HL-60 (cell line): ENCODE data around the gene ANXA1.

Experiments used
- DNase-seq, 2 experiments: peaks; one replicate each; pipeline ENCODE4 v3.0.0-alpha.2; 2010 to 2020; ENCODE audit warnings: low read depth in 1 of 2, low spot score in 1 of 2
- H3K27ac ChIP-seq: fragments of 250-450 bp; sonication (Bioruptor Pico); replicated peaks from 2 replicates; pipeline ENCODE4 v1.5.1; 2020; ENCODE audit warnings: mild to moderate bottlenecking, moderate library complexity
- H3K27me3 ChIP-seq: fragments of 250-450 bp; sonication (Bioruptor Pico); 2 replicates; pipeline ENCODE4 v1.5.1; 2021; ENCODE audit warnings: mild to moderate bottlenecking, moderate library complexity; ENCODE audit not compliant: insufficient read depth, poor library complexity, severe bottlenecking
- H3K4me3 ChIP-seq: replicated peaks from 2 replicates; pipeline ENCODE4 v1.5.1; 2011; ENCODE audit warnings: mild to moderate bottlenecking, control low read depth, low read length; ENCODE audit not compliant: insufficient read depth
- CTCF ChIP-seq: IDR thresholded peaks from one replicate; pipeline ENCODE4 v1.5.1; 2011; ENCODE audit warnings: low read length, control low read depth, inconsistent platforms; ENCODE audit not compliant: insufficient read depth
- GABPA ChIP-seq: IDR thresholded peaks from 2 replicates; pipeline ENCODE4 v1.6.1; 2012; ENCODE audit warnings: low read depth
- POLR2AphosphoS5 ChIP-seq: IDR thresholded peaks from 2 replicates; pipeline ENCODE4 v1.6.1; 2012; ENCODE audit warnings: low read depth
- REST ChIP-seq: IDR thresholded peaks from 2 replicates; pipeline ENCODE4 v1.6.1; 2012; ENCODE audit warnings: low read depth; ENCODE audit not compliant: insufficient replicate concordance
- SPI1 ChIP-seq: IDR thresholded peaks from 2 replicates; pipeline ENCODE4 v1.6.1; 2012; ENCODE audit warnings: low read depth, mild to moderate bottlenecking, borderline replicate concordance

The ANXA1 gene

GRCh38 chr9:73179589-73179988 lies 27.9 kb downstream of the ANXA1 start:
- TF ChIP-seq REST (no peak), POLR2AphosphoS5 (no peak), GABPA (no peak), CTCF (no peak)
- Histone ChIP-seq H3K27ac (no peak overlapping the region), H3K27me3 (no peaks in the 10 kb centered on the region), H3K4me3 (no peak overlapping the region)
- DNase-seq, result no peak

- Histone ChIP-seq H3K27ac (no peak overlapping the region), H3K27me3 (no peaks in the 10 kb centered on the region), H3K4me3 (no peak overlapping the region)
- no peak for TF ChIP-seq GABPA
- DNase-seq, result no peak
These were observed 28.7 kb downstream of the ANXA1 start for GRCh38 chr9:73180403-73180802.

GRCh38 chr9:73182928-73183327 lies 31.3 kb downstream of the ANXA1 start:
- no peak overlapping the region for H3K27ac ChIP-seq
- DNase-seq, result no peak
- H3K27me3 ChIP-seq, result peaks cover 2% of the 10 kb centered on the region
- TF ChIP-seq REST (no peak), SPI1 (no peak), POLR2AphosphoS5 (no peak), CTCF (no peak), GABPA (no peak)
- no peak overlapping the region for H3K4me3 ChIP-seq

- no peak for TF ChIP-seq SPI1
- no peak for TF ChIP-seq POLR2AphosphoS5
- no peak for TF ChIP-seq REST
- H3K27ac ChIP-seq, result no peak overlapping the region
- peaks cover 2% of the 10 kb centered on the region for H3K27me3 ChIP-seq
- DNase-seq, result no peak
- no peak overlapping the region for H3K4me3 ChIP-seq
These were observed 31.8 kb downstream of the ANXA1 start for GRCh38 chr9:73183428-73183827.
